NOMO-1 treated with DMSO at 0.1 percent for 48 hours (cell line): ENCODE data around the gene INAFM2.

Experiments
- DNase-seq: peaks from one replicate; lab custom pipeline; 2025; ENCODE audit not compliant: unreplicated experiment; lab: John Stamatoyannopoulos, UW

Gene INAFM2

DNA sequence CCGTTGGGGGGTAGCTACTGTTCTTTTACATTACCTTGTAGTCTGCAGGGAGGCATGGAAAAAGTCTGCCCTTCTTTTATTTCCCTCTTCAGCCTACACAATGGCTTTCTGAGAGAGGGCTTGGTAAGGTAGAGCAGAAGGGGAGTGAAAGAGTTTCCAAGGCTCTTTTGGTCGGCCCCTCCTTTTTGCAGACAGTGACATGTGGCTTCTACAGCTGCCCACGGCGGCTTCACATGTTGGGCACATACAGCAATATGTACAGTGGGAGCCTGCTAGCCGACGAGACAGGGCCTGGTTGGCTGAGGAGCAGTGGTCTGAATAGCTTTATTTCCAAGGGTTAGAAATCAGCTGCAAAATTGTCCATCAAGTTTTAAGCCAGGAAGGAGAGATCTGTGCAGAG, 4.0 kb downstream of the INAFM2 start:
- DNase-seq: no peak

DNA sequence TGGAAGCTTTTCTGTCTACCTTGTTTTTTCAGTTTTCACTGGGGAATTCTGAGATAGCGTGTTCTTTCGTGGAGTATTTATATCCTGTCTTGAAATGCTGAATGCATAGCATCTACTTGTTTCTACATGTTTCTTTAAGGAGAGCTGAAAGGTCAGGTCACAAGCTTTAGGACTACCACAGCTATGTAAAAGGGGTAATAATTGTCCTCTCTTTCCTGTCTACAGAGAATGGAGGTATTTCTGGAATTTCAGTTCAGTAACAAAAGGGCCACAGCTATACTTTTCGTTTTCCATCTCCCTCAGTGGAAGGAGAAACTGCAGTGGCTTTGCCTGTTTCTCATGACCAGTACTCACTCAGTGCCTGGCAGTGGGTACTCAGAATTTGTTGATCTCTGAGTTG, 4.7 kb downstream of the INAFM2 start:
- DNase-seq: no peak

- DNase-seq: no peak
Measured at GRCh38 chr15:40328751-40329150, 5.3 kb downstream of the INAFM2 start.

DNA sequence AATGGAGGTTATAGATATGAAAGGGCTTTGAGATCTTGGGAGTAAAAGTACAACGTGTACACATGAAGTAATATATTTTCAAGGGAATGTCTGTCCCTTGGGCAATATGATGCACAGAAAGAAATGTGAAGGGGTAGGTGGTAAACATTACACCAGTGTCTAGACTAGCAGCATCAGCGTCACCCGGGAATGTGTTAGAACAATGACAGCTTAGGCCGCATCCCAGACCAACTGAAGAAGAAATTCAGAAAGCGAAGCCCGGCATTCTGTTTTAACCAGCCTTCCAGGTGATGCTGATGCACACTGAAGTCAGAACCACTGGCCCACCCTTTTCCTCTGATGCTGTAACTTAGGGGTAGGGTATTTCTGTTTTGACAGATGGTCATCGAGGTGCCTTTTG, 6.3 kb downstream of the INAFM2 start:
- DNase-seq: no peak

DNA sequence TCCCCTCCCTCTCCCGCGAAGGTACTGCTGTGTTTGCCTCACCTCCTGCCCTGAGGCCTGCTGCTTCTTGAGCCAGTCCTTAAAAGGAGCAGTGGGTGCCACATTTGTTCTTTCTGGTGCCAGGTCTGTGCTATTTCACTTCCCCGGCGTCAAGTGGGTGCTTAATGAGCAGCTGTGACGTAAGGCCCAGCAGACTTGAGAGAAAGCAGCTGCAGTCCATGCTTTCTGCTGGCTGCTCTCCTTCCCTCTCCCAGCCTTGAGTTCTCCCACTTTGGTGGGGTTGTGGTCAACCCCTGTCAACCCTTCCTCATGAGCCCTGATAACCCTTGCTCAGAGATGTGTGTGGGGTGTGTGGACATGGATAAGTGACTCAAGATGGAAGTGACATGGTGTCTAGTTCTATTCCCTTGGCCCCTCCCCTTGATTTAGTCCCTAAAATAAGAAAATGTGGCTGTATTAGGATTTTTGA, 6.9 kb downstream of the INAFM2 start:
- DNase-seq: no peak

GRCh38 chr15:40331026-40331425, 7.5 kb downstream of the INAFM2 start:
- DNase-seq: no peak

- no peak for DNase-seq
Measured at GRCh38 chr15:40331637-40332036, 8.1 kb downstream of the INAFM2 start.

DNA sequence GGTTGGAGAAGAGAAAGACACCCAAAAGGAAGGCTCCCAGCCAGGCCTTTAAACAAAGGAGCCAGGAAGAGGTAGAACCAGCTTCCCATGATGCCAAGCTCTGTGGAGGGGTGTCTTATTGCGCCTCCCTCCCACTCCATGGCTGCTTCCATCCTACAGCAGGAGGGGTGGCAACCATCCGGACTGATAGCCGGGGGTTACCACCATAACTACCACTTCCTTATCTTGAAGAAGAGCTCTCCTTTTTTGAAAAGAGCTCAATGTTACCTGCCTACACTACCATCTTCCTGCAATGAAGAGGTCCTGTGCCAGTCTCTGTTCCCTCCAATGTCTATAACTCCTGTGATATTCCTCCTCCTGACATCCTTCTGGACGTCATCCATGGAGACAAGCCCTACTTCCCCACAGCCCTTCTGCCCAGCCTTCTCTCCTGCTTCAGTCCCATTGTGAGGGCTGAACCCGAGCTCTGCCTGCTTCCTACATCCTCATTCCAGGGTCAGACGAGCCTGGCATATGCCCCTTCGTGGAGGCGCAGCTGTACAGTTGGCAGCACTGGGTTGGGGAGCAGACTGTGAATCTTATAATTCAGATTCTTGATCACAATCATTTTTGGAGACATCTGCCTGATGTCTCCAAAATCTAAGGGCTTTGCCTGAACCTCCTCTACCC, 8.8 kb downstream of the INAFM2 start:
- DNase-seq: no peak

GRCh38 chr15:40333922-40334492, 10.5 kb downstream of the INAFM2 start:
- peak; percentile 91 for DNase-seq

GRCh38 chr15:40334541-40334940, 11.0 kb downstream of the INAFM2 start:
- no peak for DNase-seq

- no peak for DNase-seq
Measured at GRCh38 chr15:40334941-40335795, 11.7 kb downstream of the INAFM2 start.

- no peak for DNase-seq
Measured at GRCh38 chr15:40335938-40336743, 12.6 kb downstream of the INAFM2 start.

GRCh38 chr15:40336744-40337122, 13.2 kb downstream of the INAFM2 start:
- no peak for DNase-seq

DNA sequence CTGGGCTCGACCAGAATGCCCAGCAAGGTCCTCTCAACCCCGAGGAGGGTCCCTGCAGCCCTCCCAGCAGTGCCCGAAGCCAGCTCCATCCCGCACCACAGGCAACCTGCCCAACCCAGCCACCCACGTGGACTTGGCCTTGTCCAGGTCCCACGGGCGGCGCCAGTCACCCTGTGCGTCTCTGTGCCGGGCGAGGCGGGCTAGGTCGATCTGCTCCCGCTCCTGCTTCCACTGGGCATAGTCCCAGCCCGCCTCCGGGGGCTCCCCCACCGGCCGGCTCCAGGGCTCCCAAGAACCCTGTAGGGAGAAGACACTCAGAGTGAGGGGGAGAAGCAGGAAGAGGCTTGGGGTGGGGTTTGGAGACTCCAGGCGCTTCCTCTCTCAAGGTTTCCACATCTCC, 14.1 kb downstream of the INAFM2 start:
- no peak for DNase-seq

GRCh38 chr15:40338041-40338657, 14.7 kb downstream of the INAFM2 start:
- DNase-seq: peak; percentile 75

GRCh38 chr15:40338921-40339620, 15.6 kb downstream of the INAFM2 start:
- DNase-seq: no peak

DNA sequence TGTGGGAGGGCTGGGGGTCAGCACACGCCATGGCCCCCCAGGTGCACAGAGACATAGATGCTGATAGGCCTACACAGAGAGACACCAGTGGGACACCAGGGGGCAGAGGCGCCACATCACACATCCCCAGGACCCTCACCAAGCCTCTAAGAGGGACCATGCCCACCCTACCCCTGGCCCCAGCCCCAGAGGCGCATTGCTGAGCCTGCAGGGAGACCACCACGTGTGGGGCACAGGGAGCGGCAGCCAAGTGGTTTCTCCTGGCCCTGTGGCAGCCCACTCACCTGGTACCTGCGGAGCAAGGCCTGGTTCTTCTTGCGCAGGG, 16.1 kb downstream of the INAFM2 start:
- DNase-seq: no peak

- DNase-seq: no peak
Measured at GRCh38 chr15:40340038-40340739, 16.7 kb downstream of the INAFM2 start.

DNA sequence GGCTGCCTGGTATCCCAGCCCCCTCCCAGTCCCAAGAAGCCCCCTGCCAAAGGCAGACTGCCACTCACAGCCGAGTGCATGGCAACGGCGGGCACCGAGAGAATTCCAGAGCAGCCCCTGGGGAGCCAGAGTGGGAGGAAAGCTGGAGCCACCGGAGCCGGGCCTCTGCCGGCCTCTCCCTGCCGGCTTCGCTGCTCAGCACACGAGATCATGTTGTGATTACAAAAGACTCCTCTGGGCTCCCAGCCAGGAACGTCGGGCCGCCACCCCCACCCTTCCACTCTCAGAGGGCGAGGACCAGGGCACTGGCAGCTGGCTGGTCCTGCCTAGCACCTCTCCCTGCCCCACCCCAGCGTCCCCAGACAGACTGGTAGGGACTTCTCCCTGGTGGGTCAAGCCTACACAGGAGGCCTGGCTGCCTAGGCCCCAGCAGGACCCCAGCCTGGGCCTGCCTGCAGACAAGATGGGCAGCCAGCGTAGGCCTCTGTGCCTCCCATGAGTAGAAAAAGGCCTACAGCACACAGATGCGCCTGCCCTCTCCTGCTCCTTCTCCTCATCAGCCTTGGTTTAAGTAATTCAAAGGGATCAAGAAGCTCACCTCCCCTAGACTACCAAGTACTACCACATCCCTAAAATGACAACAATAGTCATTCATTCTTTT, 17.4 kb downstream of the INAFM2 start, which contains the start of gene CCDC9B:
CCDC9B (minus strand) TSS at position 200 of the 661 bp plus-strand sequence; CDS start at position 80, 120 bp downstream.
- no peak for DNase-seq
